Renal cortex interstitium (tissue), 11 donors: ENCODE results near the gene PAFAH1B1. TPM values are rescaled to one million over a fixed set of nuclear protein-coding genes. Genes with fewer than 3 reads are reported as not detected.

Source experiments
- DNase-seq, 11 donors: peaks; one replicate each; pipeline ENCODE4 v3.0.0-alpha.2; 2013; ENCODE audit warnings: low read depth in 9 of 11, low spot score in 4 of 11; ENCODE audit errors: extremely low read depth in 1 of 11
- polyA plus RNA-seq, 3 donors: library from polyadenylated mRNA; unstranded; fragments of 120-200 nt; gene quantifications; one replicate each; pipeline ENCODE4 v1.2.1, GENCODE V29; 2013; ENCODE audit not compliant: insufficient read length in 3 of 3

The PAFAH1B1 gene
- polyA plus RNA-seq, 3 donors: 130 to 157 (median 148) TPM

DNA sequence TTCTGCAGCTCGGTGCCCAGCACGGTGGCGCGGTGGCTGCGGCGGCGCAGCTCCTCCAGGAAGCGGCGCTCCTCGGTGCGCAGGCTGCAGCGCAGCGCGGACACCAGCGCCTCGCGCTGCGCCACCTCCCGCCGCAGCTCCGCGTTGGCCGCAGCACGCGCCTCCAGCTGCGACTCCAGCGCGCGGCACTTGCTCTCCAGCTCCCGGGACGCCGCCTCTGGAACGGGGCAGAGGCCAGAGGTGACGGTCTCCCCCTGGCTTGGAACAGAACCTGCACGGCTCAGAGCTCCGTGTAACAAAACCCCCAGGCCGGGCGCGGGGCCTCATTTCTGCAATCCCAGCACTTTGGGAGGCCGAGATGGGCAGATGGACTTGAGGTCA lies 131.3 kb downstream of the PAFAH1B1 start:
- DNase-seq: peak in 1 of 11 donors; percentile 37

DNA sequence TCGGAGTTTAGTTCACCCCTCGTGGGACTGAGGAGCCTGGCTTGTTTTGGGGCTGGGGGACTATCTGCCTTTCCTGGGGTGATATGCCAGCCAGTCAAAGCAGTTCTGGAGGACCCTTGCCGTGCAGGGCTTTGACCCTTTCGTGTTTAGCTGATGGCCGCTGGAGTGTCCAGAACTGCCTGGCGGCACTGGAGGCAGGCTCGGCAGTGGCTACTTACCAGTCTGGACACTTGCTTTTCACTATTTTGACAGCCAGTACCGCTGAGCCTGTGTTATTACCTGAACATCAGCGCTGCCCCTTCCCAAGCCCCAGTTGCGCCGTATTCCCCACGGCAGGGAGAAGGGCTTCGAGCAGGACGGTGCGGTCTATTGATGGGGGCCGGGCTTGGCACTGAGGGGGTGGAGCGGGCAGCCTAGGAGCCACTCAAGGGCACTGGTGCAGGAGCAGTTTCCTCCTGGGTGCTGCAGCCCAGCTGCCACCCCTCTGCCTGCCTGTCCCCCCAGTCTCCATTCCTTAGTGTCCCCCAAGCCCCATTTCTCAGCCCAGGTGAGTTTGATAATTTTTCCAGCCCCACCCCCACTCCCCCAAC lies 137.4 kb downstream of the PAFAH1B1 start:
- no peak for DNase-seq

DNA sequence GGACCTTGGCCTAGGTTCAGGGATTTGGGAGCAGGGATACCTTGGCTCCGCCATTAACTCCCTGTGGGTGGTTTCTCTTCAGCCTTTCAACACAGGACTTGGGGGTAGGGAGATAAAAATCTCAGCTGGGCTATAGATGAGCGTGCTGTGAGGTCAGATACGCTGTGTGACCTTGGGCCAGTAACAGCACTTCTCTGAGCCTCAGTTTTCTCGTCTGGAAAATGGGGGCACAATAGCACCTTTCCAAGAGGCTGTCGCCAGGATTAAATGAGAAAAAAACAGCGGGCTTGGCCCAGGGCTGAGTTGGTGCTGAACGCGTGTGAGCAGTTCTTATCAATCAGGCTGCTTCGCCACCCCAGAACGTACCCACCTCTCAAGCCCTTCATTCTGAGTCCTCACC lies 138.4 kb downstream of the PAFAH1B1 start:
- DNase-seq: no peak

DNA sequence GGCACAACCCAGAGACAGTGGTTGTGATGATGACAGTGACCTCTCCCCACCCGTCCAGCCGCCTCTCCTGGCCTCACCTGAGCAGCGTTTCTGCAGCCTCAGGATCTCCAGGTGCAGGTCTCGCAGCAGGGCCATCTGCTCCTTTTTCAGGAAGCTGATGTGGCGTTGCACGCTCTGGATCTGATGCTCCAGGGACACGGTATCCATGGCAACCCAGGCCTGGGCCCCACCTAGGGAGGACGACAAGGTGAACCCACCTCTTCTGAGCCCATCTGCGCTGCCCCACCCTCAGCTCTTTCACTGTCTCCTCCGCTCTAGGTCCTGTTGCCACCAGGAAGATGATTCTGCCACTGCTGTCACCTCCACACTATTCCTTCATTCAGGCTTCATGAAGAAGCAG lies 141.5 kb downstream of the PAFAH1B1 start:
- no peak for DNase-seq

Other genes starting within 250 kb of the PAFAH1B1 start
- 10 to 100 TPM; 13.0 to 28.1 (median 18.5) TPM for gene MNT, start 192.6 kb upstream of the PAFAH1B1 start, polyA plus RNA-seq
- gene METTL16, start 81.8 kb upstream of the PAFAH1B1 start, polyA plus RNA-seq: 10 to 100 TPM; 33.8 to 38.2 (median 35.3) TPM
- gene CLUH, start 118.1 kb downstream of the PAFAH1B1 start, polyA plus RNA-seq: 10 to 100 TPM; 44.2 to 69.3 (median 50.6) TPM
- gene CCDC92B, start 156.0 kb downstream of the PAFAH1B1 start, polyA plus RNA-seq: under 1 TPM; 0.16 to 0.29 (median 0.16) TPM
- 10 to 100 TPM; 20.7 to 31.8 (median 25.1) TPM for gene RAP1GAP2, start 202.8 kb downstream of the PAFAH1B1 start, polyA plus RNA-seq